Activated CD4-positive, CD25-positive, alpha-beta regulatory T cell treated with anti-CD3 and anti-CD28 coated beads, Interleukin-2, amount 50 U/mL, for 72 hours (primary cell): Measurements from ENCODE around the gene AP1S3.
A peak's percentile ranks its signal among the peaks of the same experiment; 100 is the strongest.
"Not testable (repeated sequence)": the region's sequence is repeated elsewhere in the genome, so short reads cannot be mapped to it uniquely, and the experiment has no call there.

Experiments used
- DNase-seq: peaks from one replicate; pipeline ENCODE4 v3.0.0; 2021

AP1S3 gene

DNA sequence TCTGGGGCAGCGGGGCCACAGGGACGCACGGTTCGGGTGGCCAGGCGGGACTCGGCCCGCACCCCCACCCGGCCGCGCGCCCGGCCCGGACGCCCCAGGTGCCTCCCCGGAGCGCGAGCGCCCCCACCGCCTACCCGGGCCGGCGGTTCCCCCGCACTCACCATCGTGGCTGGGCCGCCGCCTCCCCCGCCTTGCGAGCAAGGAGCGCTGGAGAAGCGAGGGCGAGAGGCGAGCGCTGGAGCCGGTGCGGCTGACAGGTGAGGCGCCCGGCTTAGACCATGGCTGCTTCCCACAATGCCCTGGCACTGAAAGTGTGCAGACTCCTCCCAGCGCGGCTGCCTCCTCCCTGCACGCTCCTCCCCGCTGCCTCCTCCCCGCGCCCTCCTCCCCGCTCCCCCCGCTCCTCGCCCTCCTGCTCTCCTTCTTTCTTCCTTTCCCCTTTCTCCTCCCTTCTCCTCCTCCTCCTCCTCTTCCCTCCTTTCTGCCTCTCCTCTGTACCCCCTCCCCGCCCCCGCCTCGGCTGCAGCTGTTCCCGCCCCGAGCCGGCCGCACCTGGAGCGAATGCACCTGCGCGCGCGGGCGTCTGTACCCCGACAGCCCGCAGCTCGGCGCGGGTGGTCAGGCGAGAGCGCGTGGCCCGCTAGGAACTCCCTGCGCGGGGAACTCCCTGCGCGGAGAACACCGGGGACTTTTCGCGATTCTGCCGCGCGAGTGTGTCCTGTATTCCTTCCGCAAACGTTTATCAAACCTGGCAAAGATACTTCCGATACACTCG, at the start of gene AP1S3:
Gene AP1S3, minus strand, starts transcription at position 296 of the 775 bp plus-strand sequence. Its CDS starts 132 bp downstream, at position 164.
- DNase-seq = peak; percentile 64

DNA sequence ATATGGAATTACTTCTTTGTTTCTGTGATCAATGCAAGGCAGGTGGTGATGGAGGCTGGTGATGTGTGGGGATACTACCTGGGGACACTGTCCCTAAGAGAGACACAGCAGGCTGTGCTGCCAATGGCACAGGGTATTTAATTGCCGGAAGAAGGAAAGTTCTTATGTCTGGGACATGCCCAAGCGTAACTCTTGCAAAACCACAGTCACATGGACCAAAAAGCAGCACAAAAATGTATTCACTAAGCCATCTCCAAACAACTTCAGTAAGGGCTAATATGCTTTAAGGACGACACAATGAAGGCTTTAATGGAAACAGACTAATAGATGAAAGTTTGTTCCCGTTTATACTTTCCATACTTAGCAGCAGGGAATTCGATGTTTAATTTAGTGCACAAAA, 49.7 kb upstream of the AP1S3 start:
- DNase-seq = no peak

DNA sequence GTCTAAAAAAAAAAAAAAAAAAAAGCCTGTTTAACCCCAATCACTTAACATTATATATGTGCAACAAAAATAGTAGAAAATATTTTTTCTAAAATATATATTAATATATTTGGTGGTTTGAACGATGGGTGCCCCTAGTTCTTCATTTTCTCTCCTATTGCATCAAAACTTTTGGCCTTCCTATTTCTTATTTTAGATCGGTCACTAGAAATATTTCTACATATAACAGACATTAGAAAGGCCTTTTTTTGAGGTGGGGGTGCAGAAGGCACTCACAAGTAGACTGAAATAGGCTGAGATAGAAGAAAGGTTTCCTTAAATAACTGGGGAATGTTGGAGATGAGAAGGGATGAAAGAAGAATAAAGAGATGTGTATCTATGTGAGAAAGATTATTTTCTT, 49.3 kb upstream of the AP1S3 start:
- DNase-seq = no peak

DNA sequence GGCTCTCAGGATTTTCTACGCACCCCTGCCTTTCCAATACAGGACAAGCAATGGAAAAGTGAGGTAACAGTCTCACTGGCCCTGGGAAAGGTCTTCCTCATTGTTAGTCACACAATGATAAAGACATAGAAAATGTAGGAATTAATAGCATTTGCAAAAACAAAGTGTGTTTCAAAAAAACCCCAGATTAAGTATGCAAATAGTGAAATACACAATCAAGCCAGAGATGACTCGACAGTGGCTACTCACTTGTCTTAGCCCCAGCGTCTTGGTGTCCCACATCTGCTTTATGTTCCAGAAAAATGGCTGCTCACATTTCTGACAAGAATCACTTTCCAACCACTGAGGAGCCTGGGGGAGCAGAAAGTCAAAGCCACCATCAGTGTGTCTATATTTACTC, 47.0 kb upstream of the AP1S3 start:
- no peak for DNase-seq

DNA sequence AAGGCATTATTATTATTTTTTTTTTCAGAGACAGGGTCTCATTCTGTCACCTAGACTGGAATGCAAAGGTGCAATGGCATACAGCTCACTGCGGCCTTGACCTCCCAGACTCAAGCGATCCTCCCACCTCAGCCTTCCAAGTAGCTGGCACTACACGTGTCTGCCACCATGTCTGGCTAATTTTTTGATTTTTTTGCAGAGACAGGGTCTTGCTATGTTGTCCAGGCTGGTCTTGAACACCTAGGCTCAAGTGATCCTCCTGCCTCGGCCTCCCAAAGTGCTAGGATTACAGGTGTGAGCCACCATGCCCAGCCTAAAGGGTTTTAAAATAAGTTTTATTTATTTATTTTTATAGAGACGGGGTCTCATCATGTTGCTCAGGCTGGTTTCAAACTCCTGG, 45.3 kb upstream of the AP1S3 start:
- DNase-seq = no peak

DNA sequence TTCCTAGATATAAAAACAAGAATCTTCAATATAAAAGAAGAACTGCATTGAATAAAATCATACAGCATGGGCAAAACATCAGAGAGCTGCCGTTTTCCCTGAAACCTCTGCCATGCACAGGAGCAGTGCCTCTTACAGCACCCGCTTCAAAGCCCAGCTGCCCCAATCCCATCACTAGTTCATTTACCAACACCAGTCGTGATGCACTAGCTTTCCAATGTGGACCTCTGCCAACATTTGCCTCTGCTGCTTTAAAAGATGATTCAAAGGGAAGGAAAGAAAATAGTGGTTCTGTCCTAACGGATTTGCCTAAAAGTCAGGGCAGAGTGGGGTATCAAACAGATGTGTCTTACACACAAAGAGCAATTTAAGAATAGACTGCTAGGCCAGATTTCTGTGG, 43.4 kb upstream of the AP1S3 start:
- DNase-seq = no peak

DNA sequence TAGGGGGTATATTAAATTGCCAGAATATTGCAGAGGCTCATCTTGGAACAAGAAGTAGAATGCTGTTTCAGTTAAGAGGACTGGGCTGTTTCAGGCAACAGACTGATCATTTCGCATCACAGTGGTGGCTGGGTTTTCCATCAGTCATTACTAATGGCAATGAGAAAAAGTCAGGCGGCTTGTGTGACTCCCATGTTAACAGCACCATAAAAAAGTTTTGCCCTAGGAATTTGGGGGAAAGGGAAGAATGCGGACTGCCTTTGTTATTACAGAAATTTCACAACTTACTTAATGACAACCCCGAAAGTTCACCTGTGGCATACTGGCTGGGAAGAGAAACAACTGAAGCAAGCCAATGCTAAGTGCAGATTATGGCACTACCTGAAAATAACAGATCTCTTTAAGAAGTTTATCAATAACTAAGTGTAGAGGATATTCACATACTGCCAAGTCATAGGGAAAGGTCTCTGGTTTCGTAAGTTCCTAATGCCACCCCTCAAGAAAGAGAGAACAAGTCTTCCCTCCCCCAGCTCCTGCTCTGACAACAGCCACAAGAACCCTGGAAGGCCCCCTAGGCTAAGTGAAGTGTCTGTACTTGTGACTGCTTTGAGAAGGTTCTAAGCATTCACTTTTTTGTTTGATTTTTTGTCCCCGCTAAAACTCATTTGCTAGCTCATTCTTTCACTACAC, 40.5 kb upstream of the AP1S3 start:
- no peak for DNase-seq

DNA sequence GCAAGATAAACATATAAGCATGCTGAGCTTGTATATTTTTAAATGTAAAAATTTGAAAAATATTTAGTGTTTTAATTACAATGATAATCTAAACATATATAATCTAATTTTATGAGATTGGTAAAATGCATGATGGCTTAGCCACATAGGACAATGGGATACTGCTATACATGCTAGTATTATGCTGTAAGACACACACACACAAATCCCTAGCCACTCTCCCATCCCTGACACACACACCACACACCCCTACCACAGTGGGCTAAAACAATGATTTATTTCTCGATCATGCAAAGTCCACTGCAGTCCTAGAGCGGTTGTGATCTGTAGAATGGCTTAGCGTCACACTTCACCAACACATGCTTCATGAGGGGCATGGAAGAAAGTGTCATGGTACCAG, 36.3 kb upstream of the AP1S3 start:
- DNase-seq = no peak

DNA sequence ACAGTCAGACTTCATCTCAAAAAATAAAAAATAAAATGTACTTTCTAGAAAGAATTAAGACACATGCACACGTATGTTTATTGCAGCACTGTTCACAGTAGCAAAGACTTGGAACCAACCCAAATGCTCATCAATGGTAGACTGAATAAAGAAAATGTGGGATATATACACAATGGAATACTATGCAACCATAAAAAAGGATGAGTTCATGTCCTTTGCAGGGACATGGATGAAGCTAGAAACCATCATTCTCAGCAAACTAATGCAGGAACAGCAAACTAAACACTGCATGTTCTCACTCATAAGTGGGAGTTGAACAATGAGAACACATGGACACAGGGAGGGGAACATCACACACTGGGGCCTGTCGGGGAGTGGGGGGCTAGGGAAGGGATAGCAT, 35.4 kb upstream of the AP1S3 start:
- DNase-seq = not testable (repeated sequence)

DNA sequence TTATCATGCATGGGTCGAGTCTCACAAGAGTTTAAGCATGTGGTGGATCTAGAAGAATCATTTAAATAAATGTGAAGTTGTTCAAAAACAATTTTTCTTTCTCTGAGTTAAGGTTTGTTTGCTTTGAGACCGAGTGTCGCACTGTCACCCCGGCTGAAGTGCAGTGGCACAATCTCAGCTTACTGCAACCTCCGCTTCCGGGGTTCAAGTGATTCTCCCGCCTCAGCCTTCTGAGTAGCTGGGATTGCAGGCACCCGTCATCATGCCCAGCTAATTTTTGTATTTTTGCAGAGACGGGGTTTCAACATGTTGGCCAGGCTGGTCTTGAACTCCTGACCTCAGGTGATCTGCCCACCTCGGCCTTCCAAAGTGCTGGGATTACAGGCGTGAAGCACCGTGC, 34.3 kb upstream of the AP1S3 start:
- not testable (repeated sequence) for DNase-seq

DNA sequence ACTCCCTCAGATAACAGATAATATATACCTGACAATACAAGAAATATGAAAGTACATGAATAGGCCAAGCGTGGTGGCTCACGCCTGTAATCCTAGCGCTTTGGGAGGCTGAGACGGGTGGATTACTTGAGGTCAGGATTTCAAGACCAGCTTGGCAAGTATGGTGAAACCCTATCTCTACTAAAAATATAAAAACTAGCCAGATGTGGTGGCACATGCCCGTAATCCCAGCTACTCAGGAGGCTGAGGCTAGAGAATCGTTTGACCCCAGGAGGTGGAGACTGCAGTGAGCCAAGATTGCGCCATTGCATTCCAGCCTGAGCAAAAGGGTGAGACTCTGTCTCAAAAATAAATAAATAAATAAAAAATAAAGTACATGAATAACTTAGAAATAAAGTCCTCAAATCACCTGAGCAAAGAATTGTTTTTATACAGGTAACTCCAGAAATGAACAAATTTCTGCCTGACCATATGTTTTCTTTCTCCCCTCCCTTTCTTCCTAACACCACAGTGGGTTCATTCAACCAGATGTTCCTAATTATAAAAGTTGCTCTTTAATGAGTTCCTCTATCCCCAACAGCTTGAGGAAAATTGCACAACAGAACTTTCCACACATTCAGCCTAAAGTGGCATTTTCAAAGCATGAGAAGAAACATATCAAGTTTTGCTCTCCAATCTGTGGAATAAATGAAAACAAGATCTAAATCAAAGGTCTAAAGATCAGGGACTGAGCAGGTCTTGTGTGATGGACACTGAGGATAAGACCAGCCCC, 33.6 kb upstream of the AP1S3 start:
- DNase-seq = no peak

DNA sequence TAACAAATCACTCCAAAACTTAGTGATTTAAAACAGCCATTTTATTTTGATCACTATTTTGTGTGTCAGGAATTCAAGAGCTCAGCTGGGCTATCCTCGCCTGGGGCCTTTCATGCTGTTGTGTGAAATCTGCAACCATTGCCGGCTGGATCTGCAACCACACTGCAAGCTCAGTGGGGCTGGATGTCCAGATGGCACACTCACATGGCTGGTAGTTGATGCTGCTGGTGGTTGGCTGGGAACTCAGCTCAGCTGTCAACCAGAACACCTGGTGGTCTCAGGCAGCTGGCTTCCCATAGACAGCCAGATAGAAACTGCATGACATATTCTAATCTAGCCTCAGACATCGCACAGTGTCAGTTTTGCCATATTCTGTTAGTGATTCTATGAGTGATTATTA, 30.6 kb upstream of the AP1S3 start:
- DNase-seq = no peak

DNA sequence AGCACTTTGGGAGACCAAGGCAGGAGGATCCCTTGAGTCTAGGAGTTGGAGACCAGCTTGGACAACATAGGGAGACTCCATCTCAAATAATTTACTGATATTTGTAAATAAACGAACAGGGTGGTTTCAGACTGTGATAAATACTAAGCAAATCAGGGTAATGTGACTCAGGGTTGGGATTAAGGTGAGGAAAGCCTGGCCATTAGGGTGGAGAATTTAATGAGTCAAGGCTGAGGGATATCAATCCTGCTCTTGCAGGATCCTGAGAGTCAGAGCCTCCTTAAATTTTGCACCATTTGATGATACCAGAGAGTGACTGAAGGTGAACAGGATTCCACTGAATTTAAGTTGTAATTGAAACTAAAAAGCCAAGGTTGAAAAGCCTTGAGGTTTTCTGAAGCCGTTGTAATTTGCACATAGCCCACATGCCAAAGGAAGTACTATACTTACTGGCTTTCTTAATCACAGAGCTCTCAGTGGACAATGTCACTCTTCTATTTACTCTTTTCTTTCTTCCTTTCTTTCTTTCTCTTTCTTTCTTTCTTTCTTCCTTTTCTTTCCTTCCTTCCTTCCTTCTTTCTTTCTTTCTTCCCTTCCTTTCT, 28.6 kb upstream of the AP1S3 start:
- no peak for DNase-seq

DNA sequence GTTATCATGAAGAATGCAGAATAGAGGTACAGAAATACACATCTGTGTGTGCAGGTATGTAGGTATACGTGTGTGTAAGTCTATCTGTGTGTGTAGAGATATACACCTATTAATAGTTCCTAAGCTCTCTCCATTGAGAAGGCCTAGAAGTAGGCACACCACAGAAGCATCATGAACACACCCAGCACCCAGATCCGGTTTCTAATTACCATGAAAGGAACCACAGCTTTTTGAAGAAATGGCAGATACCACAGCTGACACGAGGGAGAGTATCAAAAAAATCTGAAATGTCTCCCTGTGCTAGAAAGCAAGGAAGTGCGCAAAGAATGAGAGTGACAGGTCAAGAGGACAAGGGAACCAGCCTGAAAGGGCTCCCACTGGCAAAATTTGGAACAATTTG, 27.7 kb upstream of the AP1S3 start:
- no peak for DNase-seq

DNA sequence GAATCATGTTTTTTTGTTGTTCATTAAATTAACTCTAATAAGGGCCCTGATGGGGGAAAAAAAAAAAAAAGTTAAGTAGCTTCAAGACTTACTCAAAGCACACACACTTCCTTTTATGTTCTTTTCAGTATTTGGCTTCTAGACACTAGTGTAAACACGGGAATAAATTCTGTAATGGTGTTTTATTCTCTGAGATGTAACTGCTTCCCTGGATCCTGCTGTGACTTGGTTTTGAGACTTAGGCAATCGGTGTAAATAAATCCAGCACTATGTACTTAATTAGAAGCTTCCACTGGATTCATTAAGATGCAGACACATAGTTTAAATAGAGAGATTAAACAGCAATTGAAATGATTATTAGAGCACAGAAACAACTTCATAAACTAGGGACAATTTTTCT, 26.1 kb upstream of the AP1S3 start:
- no peak for DNase-seq

DNA sequence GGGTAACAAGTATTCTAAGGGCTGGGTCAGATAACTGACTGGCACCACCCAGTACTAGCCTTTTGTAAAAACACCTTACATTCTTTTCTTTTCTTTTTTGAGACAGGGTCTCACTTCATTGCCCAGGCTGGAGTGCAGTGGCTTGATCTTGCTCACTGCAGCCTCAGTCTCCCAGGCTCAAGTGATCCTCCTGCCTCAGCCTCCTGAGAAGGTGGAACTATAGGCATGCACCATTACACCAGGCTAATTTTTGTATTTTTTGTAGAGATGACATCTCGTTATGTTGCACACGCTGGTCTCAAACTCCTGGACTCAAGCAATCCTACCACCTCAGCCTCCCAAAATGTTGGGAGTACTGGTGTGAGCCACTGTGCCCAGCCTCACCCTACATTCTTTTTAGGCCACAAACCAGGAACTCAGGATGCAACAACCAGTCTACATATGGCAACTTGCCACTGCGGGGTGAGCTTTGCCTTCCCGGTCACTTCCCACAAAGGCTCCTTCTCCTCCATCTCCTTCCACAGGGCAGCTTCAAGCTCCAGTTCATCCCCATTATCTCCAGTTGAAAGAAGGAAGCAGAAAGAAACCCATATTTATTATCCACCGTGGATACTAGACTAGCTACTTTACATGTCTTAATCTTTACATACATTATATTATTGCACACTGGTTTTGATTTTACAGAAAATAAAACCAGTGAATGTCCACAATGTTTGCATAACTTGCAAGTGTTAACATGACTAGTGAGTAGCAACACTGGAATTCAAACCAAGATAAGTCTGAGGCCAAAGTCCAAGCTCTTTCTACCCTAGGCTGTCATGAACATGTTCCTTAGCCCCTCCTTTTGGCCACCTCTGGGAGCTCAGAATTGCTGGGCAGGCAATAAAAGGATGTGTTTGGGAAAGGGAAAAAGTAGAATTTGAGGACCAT, 23.7 kb upstream of the AP1S3 start:
- no peak for DNase-seq

DNA sequence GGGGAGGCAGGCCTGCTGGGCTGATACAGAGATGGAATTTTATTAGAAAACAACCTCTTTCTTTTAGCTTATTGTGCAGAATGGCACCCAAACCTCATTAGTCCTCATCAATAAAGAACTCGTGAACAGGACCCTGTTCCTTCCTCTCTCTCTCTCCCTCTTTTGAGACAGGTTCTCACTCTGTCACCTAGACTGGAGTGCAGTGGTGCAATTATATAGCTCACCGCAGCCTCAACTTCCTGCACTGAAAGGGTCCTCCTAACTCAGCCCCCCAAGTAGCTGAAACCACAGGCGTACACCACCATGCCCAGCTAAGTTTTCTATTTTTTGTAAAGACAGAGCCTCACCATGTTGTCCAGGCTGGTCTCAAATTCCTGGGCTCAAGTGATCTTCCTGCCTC, 21.7 kb upstream of the AP1S3 start:
- no peak for DNase-seq

DNA sequence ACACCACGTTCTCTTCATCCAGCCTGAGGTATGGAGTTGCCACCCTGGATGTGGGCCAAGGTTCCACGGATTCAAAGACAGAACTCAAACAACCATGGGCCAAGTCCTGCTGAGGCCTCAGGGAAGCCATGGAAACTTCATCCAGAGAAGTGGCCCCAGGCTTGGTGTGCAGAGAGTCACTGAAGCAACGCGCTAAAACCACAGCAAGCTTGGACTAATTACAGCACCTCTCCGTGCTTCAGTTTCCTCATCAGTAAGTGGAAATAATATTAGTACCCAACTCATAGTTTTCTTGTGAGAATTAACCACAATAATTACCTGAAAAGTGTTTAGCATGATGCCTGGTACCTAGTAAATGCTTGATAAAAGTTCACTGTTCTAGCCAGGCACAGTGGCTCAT, 19.2 kb upstream of the AP1S3 start:
- DNase-seq = no peak

DNA sequence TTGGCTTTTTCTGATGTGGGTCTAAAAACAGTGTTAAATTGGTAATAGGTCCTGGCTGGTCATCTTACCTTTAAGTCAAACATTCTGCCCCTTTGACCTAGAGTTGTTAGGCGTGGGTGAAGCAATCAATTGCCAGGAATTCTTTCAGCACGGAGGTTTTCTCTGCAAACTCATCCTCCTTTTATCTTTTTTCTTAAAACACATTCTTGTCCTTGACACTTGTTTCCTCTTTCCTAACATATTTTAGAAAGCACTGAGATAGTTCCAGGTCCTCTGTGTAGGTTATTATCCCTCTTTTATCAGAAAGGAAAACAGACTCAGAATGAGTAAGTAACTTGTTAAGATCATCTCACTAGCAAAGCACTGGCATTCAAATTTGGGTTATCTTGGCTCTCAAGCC, 18.6 kb upstream of the AP1S3 start:
- no peak for DNase-seq

DNA sequence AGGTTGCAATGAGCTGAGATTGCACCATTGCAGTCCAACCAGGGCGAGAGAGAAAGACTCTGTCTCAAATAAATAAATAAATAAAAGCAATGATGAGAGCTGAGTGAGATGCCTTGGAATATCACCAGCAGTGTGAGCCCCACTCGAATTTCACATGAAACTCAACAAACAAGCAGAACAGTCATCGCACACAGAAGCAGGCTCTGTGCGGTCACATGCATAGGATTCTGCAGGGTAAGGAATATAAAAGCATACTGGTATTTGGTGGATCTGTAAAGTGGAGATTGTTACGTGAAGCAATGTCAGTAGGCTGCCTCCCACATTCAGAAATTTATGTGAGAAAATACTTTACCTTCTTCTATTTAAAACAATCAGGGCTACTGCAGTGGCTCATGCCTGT, 18.0 kb upstream of the AP1S3 start:
- DNase-seq = no peak

DNA sequence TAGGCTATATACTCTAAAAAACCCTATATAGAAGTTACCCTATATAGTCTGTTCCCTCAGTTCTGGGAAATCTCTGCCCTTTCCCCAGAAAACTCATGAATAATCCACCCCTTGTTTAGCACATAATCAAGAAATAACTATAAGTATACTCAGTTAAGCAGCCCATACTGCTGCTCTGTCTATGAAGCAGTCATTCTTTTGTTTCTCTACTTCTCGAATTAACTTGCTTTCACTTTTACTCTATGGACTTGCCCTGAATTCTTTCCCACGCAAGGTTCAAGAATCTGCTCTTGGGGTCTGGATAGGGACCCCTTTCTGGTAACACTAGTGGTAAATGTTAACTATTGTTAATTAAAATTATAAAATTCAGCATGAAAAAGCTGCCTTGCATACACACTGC, 17.4 kb upstream of the AP1S3 start:
- no peak for DNase-seq

DNA sequence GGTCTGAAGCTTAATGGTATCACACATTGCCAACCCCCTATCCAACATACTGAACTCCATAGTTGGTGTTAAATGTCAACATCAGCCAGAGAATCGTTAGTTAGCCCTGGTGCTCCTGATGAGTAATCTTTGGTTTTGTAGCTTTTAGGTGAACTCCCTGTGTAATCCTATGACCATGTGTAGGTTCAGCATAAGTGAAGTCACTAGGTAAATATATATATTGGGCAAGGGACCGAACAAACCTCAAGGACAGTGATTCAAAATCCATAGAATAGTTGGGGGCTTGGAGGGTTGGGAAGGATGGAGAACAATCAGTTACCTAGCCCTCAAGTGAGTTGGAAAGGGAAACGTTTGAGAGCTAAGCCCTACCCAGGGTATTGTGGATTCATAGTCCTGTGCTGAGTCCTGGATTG, 16.0 kb upstream of the AP1S3 start:
- DNase-seq = no peak
